ENCODE data around the gene EFHB.

The EFHB gene, protein sequence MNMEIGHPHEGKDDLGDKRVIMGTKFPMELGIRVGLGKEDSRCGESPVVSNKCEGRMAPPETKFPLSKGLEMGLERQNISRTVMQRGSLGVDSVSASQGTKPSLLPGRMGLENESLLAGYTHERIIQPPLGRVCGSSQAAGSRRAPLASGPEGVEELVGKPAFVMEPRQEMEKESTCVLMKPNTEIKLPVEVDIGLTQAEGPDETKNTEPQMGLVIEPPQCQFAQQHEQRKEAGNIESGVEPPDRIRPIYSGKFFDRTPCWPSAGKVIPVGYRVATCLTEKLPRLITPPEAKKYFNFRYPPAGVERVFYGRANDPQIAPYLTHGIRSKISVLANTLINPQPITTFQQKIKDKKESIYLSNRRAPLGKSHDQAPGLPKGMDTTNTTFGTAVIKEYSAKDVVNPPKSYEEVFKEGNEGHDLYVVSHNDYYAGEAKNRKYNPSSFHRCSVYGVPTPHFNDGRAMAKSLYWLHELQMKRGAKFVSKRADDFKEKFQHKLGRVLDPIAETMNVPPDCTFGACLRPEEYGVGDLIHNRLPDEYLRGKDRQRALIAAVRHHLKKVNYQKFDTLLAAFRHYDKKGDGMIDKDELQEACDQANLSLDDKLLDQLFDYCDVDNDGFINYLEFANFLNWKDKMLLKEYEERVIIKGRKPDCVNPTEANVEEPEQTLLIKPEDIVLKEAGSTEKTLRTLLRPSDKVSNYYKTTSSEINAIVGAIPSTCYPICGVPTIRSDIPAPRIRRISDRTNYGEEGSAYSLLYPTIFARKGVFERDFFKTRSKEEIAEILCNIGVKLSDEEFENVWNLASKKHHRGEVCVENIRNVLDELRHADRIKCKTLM

DNA sequence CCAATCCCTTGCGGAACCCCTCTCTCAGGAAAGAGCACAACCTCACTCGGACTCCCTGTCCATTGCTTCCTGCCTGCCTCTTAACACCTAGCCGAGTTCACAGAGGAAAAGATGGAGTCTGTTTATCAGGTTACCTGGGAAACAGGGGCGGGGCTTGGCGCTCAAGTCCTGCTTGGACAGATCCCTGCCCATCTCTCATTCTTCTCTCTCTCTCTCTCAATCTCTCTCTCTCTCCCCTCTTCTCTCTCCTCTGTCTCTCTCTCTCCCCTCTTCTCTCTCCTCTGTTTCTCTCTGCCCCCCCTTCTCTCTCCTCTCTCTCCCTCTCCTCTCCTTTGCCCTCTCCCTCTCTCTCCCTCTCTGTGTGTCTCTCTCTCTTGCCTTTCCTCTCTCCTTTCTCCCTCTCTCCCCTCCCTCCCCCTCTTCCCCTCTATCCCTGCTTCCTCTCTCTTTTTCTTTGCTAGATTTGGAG, at the start of gene EFHB:
TSS of gene EFHB (minus strand) at position 120 of the 469 bp plus-strand sequence. CDS start 199 bp downstream, outside the sequence.
- peak; percentile 68 for DNase-seq
- Mint-ChIP-seq H3K9me3 (no peaks in the 10 kb centered on the region), H3K4me1 (peaks cover 17% of the 10 kb centered on the region), H3K27ac (peak within 1 kb of the TSS; percentile 95), H3K4me3 (peak within 1 kb of the TSS; percentile 5), H3K27me3 (ENCODE audit: low read depth, poor library complexity) (peaks cover 11% of the 10 kb centered on the region), H3K36me3 (ENCODE audit: low read depth) (no peaks in the 10 kb centered on the region)
- TF ChIP-seq, protein P1, sequence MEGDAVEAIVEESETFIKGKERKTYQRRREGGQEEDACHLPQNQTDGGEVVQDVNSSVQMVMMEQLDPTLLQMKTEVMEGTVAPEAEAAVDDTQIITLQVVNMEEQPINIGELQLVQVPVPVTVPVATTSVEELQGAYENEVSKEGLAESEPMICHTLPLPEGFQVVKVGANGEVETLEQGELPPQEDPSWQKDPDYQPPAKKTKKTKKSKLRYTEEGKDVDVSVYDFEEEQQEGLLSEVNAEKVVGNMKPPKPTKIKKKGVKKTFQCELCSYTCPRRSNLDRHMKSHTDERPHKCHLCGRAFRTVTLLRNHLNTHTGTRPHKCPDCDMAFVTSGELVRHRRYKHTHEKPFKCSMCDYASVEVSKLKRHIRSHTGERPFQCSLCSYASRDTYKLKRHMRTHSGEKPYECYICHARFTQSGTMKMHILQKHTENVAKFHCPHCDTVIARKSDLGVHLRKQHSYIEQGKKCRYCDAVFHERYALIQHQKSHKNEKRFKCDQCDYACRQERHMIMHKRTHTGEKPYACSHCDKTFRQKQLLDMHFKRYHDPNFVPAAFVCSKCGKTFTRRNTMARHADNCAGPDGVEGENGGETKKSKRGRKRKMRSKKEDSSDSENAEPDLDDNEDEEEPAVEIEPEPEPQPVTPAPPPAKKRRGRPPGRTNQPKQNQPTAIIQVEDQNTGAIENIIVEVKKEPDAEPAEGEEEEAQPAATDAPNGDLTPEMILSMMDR (IDR thresholded peaks at IDR 0.05): no peak

DNA sequence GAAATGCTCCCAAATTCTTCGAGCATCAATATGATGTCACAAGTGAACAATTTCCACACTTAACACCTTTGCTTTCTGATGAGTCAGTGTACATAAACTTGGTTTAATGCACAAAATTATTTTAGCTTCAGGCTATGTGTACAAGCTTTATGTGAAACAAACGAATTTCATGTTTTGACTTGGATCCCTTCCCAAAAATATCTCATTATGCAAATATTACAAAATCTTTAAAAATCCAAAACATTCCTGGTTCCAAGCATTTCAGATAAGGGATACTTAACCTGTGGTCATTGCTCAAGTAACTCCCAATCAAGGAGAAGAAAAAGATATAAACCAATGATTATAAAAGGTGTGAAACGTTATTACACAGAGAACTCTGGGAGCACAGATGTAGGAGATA, 38.0 kb upstream of the EFHB start:
- no peak for DNase-seq
- Mint-ChIP-seq H3K4me1 (peaks cover 6% of the 10 kb centered on the region), H3K27me3 (ENCODE audit: low read depth, poor library complexity) (no peaks in the 10 kb centered on the region), H3K27ac (no peak overlapping the region), H3K4me3 (no peak overlapping the region), H3K9me3 (no peaks in the 10 kb centered on the region), H3K36me3 (ENCODE audit: low read depth) (peaks cover 65% of the 10 kb centered on the region)
- TF ChIP-seq, protein P1 (IDR thresholded peaks at IDR 0.05): no peak

DNA sequence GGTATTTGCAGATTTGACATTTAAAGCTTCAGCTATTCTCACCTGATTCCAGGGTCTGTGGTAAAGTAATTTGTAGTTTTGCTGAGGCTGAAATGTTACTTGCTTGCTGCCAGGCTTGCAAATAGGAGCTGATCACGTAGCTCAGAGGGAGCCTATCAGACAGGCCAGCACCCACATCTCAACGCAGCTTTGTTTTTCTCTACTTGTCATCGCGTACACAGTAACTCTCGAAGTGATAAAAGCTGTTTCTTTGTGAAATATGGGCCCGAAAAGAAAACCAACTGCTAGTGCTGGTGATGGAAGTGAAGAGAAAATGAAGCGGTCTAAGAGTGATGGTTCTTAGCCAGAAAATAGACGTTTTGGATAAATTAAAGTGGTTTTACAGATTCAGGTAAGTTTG, 36.3 kb upstream of the EFHB start:
- H3K4me3 Mint-ChIP-seq: no peak overlapping the region
- TF ChIP-seq, protein P1 (IDR thresholded peaks at IDR 0.05): no peak
- peak overlapping the region; percentile 57 for H3K27ac Mint-ChIP-seq
- H3K4me1 Mint-ChIP-seq: peaks cover 6% of the 10 kb centered on the region
- H3K27me3 Mint-ChIP-seq (ENCODE audit: low read depth, poor library complexity): no peaks in the 10 kb centered on the region
- H3K9me3 Mint-ChIP-seq: no peaks in the 10 kb centered on the region
- DNase-seq: no peak
- H3K36me3 Mint-ChIP-seq (ENCODE audit: low read depth): peaks cover 67% of the 10 kb centered on the region

DNA sequence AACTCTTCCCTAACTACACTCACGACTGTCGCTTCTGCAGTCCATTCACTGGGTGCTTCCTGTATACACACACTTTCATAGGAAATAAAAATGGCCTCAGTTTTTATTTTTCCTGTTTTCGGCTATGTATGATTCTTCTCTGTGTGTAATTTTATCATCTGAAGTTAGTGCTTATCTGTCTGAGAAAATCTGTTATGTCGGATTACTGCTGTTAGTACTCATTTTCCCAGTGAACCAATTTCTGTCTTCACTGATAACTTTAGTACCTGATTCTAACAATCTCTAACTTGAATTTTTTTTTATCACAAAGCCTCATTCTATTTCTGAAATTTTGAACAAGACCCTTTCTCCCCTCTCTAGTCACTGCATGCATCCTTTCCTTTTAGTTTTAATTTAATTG, 33.8 kb upstream of the EFHB start:
- H3K36me3 Mint-ChIP-seq (ENCODE audit: low read depth): peaks cover 48% of the 10 kb centered on the region
- DNase-seq: no peak
- TF ChIP-seq, protein P1 (IDR thresholded peaks at IDR 0.05): no peak
- H3K4me3 Mint-ChIP-seq: no peak overlapping the region
- peaks cover 6% of the 10 kb centered on the region for H3K4me1 Mint-ChIP-seq
- H3K27ac Mint-ChIP-seq: peak overlapping the region; percentile 22
- H3K27me3 Mint-ChIP-seq (ENCODE audit: low read depth, poor library complexity): no peaks in the 10 kb centered on the region
- no peaks in the 10 kb centered on the region for H3K9me3 Mint-ChIP-seq

DNA sequence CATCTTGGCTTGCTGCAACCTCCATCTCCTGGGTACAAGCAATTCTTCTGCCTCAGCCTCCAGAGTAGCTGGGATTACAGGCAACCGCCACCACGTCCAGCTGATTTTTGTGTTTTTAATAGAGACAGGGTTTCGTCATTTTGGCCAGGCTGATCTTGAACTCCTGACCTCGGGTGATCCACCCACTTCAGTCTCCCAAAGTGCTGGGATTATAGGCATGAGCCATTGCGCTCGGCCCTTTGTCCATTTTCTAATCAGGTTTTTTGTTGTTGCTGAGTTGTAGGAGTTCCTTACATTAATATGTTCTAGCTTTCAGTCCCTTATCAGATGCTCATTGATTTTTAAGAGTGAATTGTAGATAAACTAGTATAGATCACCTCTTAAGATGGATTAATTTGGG, 33.2 kb upstream of the EFHB start:
- H3K27me3 Mint-ChIP-seq (ENCODE audit: low read depth, poor library complexity): no peaks in the 10 kb centered on the region
- peaks cover 42% of the 10 kb centered on the region for H3K36me3 Mint-ChIP-seq (ENCODE audit: low read depth)
- peak overlapping the region; percentile 43 for H3K27ac Mint-ChIP-seq
- no peak overlapping the region for H3K4me3 Mint-ChIP-seq
- no peak for DNase-seq
- H3K9me3 Mint-ChIP-seq: no peaks in the 10 kb centered on the region
- TF ChIP-seq, protein P1 (IDR thresholded peaks at IDR 0.05): no peak
- peaks cover 6% of the 10 kb centered on the region for H3K4me1 Mint-ChIP-seq

Measured in nephron progenitor cell (in vitro differentiated cells).